ENCODE measurements around the gene DGKI.
A peak's percentile ranks its signal among the peaks of the same experiment; 100 is the strongest.

The DGKI gene

GRCh38 chr7:137846827-137847567 is at the start of gene DGKI:
Gene DGKI (minus strand): TSS chr7:137846974.
- no peak for TF ChIP-seq CTCF (conservative IDR thresholded peaks at IDR 0.05; ENCODE audit: control insufficient read depth, insufficient read depth, low read depth, low read length)
- DNase-seq (ENCODE audit: low read depth), result no peak
- H3K4me3 ChIP-seq (ENCODE audit: control insufficient read depth, low read depth, low read length), result peak within 1 kb of the TSS; percentile 58

- no peak overlapping the region for H3K4me3 ChIP-seq (ENCODE audit: control insufficient read depth, low read depth, low read length)
- no peak for TF ChIP-seq CTCF (conservative IDR thresholded peaks at IDR 0.05; ENCODE audit: control insufficient read depth, insufficient read depth, low read depth, low read length)
- no peak for DNase-seq (ENCODE audit: low read depth)
Observed at GRCh38 chr7:137895301-137896221, 48.8 kb upstream of the DGKI start.

- DNase-seq (ENCODE audit: low read depth), result no peak
- TF ChIP-seq CTCF (conservative IDR thresholded peaks at IDR 0.05; ENCODE audit: control insufficient read depth, insufficient read depth, low read depth, low read length), result no peak
- H3K4me3 ChIP-seq (ENCODE audit: control insufficient read depth, low read depth, low read length), result no peak overlapping the region
Observed at GRCh38 chr7:137893143-137893742, 46.5 kb upstream of the DGKI start.

GRCh38 chr7:137891016-137891655 is 44.4 kb upstream of the DGKI start:
- TF ChIP-seq CTCF (conservative IDR thresholded peaks at IDR 0.05; ENCODE audit: control insufficient read depth, insufficient read depth, low read depth, low read length), result no peak
- H3K4me3 ChIP-seq (ENCODE audit: control insufficient read depth, low read depth, low read length), result no peak overlapping the region
- DNase-seq (ENCODE audit: low read depth), result no peak

DNA sequence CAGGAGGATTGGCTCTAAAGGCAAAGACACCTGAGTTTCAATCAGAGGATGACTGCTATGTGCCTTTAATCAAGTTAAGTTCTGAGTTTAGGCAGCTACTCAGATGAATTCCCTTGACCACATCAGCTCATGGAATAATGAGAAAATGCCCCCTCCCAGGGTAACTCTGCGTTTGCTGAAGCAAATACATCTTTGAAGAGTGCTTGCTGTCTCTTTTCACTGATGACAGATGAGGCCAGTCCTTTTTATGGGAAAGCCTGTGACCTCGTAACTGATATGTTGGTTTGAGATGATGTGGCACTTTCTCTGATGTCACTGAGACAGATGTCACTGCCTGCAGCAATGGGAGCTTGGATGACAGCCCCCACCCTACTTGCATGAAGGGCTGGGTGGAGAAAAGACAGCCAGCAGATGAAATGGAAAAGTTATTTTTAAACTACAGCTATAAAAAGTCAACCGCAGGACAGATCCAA is 43.7 kb upstream of the DGKI start:
- H3K4me3 ChIP-seq (ENCODE audit: control insufficient read depth, low read depth, low read length), result no peak overlapping the region
- no peak for DNase-seq (ENCODE audit: low read depth)
- TF ChIP-seq CTCF (conservative IDR thresholded peaks at IDR 0.05; ENCODE audit: control insufficient read depth, insufficient read depth, low read depth, low read length), result no peak

GRCh38 chr7:137888241-137888640 is 41.5 kb upstream of the DGKI start:
- no peak for TF ChIP-seq CTCF (conservative IDR thresholded peaks at IDR 0.05; ENCODE audit: control insufficient read depth, insufficient read depth, low read depth, low read length)
- H3K4me3 ChIP-seq (ENCODE audit: control insufficient read depth, low read depth, low read length), result no peak overlapping the region

More at GRCh38 chr7:137888241-137888640, 41.5 kb upstream of the DGKI start:
- DNase-seq (ENCODE audit: low read depth), result no peak
